ENCODE measurements around the gene TPP2.
A peak's percentile ranks its signal among the peaks of the same experiment; 100 is the strongest.

Gene TPP2

DNA sequence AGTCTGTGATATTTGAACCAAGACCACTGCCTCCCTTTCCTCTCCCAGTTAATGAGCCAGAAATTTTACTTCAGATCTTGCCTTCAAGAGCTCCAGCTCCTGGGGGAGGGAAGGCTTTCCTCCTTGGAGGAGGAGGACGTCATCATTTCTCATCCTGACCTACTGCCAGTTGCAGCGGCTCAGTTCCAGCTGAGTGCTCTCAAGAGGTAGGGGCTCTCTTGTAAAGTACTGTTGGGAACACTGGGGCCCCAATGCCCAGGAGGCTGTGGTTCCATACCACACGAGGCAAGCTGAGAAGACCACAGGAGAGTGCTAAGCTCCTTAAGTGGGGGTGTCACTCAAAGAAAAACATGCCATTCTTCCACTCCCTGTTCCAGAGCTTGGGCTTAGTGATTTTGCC lies 61.9 kb downstream of the TPP2 start:
- FAIRE-seq (no peak), DNase-seq (ENCODE audit: insufficient read length) (no peak)
- TF ChIP-seq TAF1 (IDR thresholded peaks at IDR 0.05; ENCODE audit: borderline replicate concordance, low read depth, low read length): no peak
- TF ChIP-seq POLR2A (IDR thresholded peaks at IDR 0.05; ENCODE audit: low read depth, low read length): no peak
- TF ChIP-seq POLR2AphosphoS5 (IDR thresholded peaks at IDR 0.05; ENCODE audit: low read depth, low read length): no peak

DNA sequence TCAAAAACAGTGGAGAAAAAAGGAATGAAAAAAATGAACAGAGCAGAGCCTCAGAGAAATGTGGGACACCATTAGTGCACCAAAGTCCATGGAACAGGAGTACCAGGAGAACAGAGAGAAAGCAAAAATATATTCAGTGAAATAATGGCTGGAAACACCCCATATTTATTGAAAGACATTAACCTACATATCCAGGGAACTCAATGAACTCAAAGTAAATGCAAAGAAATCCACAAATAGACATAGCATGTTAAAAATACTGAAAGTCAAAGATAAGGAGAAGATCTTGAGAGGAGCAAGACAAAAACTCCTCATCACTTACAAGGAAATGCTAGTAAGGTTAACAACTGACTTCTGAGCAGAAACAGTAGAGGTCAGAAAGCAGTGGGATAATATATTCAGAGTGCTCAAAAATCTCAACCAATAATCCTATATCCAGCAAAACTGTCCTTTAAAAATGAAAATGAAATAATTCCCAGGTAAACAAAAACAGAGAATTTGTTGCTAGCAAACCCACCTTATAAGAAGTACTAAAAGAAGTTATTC lies 62.5 kb downstream of the TPP2 start:
- DNase-seq (ENCODE audit: insufficient read length): no peak
- no peak for TF ChIP-seq POLR2AphosphoS5 (IDR thresholded peaks at IDR 0.05; ENCODE audit: low read depth, low read length)
- TF ChIP-seq TAF1 (IDR thresholded peaks at IDR 0.05; ENCODE audit: borderline replicate concordance, low read depth, low read length): no peak
- no peak for TF ChIP-seq POLR2A (IDR thresholded peaks at IDR 0.05; ENCODE audit: low read depth, low read length)
- no peak for FAIRE-seq

DNA sequence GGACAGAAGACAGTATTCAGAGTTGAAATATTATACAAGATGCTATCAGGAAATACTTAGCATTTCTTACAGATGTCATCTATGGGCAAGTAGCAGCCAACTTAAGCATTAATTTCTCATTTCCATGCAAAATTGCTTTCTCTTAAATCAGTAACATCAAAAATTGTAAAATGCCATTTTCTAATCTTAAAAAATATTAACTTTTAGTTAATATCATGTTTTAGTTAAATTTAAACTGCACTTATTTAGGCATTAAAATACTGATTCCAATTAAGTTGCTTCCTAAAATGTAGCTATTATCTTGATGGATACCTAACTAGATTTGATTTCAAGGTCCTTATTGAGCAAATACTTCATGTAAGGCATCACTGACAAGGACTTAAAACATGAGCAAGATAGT lies 70.2 kb downstream of the TPP2 start:
- TF ChIP-seq POLR2A (IDR thresholded peaks at IDR 0.05; ENCODE audit: low read depth, low read length) (no peak), POLR2AphosphoS5 (IDR thresholded peaks at IDR 0.05; ENCODE audit: low read depth, low read length) (no peak), TAF1 (IDR thresholded peaks at IDR 0.05; ENCODE audit: borderline replicate concordance, low read depth, low read length) (no peak)
- no peak for DNase-seq (ENCODE audit: insufficient read length)
- no peak for FAIRE-seq

DNA sequence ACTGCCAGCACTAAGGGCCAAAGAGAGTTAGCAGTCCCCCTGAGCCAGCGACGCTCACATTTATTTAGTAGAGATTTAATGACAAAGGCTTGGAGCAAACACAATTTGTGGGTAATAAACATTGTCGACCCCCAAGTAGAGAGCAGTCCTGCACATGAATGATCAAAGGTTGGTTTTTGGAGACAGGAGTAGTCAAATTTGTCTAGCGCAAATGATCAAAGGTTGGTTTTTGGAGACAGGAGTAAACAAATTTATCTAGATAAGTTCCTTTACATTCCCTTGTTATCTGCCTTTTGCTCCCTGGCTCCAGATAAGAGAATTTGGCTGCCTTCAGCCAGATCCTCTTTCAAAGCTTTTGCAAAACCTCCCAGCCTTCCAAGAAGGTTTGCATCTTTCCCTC lies 71.1 kb downstream of the TPP2 start:
- TF ChIP-seq POLR2AphosphoS5 (IDR thresholded peaks at IDR 0.05; ENCODE audit: low read depth, low read length) (no peak), TAF1 (IDR thresholded peaks at IDR 0.05; ENCODE audit: borderline replicate concordance, low read depth, low read length) (no peak), POLR2A (IDR thresholded peaks at IDR 0.05; ENCODE audit: low read depth, low read length) (no peak)
- no peak for FAIRE-seq
- no peak for DNase-seq (ENCODE audit: insufficient read length)

DNA sequence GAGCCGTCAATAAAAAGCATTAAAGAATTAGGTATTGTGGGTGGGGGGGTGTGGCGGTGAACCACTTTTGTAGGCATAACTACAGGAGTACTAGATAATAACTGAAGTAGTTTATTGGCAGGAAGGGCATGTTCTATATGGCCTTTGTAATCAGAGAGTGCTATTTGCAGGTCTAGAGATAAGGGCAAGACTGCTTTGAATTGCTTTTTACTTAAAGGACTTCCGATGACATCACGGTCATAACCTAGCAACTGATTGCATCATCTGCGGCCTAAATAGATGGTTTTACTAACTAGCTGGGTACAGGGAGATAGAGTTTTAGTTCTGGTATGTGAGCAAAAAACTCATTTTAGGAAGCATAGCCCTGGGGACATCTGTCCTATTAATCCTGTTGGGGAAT lies 73.3 kb downstream of the TPP2 start:
- no peak for FAIRE-seq
- DNase-seq (ENCODE audit: insufficient read length): no peak

DNA sequence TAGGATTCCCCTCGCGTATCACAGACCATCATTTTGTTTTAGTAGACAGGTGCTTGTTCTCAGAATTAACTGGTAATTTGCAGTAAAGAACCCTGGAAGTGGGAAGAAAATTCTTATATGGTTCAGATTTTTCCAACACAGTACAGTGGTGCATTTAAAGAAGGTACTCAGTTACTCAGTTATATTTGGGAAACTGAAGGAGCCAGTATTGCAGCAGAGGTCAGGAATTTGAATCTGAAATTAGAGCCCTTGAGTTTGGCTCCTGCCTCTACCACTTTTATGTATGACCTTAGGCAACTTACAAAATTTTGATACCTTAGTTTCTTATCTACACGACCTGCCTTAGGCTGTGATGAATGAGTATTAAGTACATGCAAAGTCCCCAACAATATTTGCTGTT lies 78.3 kb downstream of the TPP2 start:
- TF ChIP-seq TAF1 (IDR thresholded peaks at IDR 0.05; ENCODE audit: borderline replicate concordance, low read depth, low read length): no peak
- TF ChIP-seq POLR2AphosphoS5 (IDR thresholded peaks at IDR 0.05; ENCODE audit: low read depth, low read length): no peak
- TF ChIP-seq POLR2A (IDR thresholded peaks at IDR 0.05; ENCODE audit: low read depth, low read length): no peak
- no peak for DNase-seq (ENCODE audit: insufficient read length)
- FAIRE-seq: no peak

More for the DNA sequence above, 73.3 kb downstream of the TPP2 start:
- TF ChIP-seq POLR2AphosphoS5 (IDR thresholded peaks at IDR 0.05; ENCODE audit: low read depth, low read length): no peak
- no peak for TF ChIP-seq POLR2A (IDR thresholded peaks at IDR 0.05; ENCODE audit: low read depth, low read length)
- no peak for TF ChIP-seq TAF1 (IDR thresholded peaks at IDR 0.05; ENCODE audit: borderline replicate concordance, low read depth, low read length)

DNA sequence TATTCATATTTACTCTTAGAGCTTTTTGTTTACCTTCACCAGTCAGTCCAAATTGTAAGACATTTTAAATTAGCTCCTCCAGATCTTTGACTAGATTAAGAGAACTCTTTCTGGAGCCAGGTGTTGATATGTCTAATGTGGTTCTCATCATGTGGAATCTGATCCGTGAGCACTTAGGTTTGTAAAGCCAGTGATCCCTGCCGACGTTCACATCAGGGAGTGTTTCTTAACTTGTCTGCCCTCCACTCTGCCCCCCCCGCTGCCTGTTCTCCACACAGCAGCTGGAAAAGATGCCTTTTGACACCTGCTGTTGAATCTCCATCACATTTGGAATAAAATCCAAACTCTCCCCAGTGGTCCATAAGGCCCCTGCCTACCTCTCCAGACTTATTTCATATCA lies 80.3 kb downstream of the TPP2 start:
- DNase-seq (ENCODE audit: insufficient read length) (no peak), FAIRE-seq (no peak)
- TF ChIP-seq POLR2A (IDR thresholded peaks at IDR 0.05; ENCODE audit: low read depth, low read length): no peak
- TF ChIP-seq POLR2AphosphoS5 (IDR thresholded peaks at IDR 0.05; ENCODE audit: low read depth, low read length): no peak
- TF ChIP-seq TAF1 (IDR thresholded peaks at IDR 0.05; ENCODE audit: borderline replicate concordance, low read depth, low read length): no peak

DNA sequence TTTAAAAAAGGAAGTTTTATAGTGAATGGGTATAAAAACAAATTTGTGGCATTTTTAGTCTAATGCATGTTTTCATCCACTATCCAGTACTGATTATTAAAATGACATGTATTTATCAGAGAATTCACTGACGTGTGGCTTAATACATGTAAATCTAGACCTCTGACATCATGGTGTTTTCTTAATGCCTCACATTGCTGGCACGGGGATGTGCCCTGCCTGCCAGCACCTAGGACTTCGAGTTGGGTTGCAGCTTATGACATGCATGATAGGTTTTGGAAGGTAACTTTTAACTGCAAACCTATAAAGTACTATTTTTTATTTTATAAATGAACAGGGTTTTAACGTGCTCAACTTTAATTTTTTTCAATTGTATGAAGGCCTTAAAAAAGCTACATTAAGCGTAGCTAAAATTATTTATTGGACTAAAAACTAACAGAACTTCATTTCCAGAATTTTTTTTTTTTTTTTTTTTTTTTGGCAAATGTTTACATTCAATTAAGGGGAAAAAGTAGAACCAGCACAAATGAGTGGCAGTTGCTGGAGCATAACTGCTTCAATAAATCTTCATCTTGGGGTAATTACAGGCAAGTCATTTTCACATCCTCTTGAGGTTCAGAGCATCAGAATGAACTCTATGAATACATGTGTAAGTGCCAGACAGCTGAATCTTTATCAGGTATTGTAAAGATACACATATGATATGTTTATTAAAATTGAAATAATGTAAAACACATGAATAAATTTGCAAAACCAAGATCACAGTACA lies 81.7 kb downstream of the TPP2 start:
- no peak for DNase-seq (ENCODE audit: insufficient read length)
- TF ChIP-seq POLR2A (IDR thresholded peaks at IDR 0.05; ENCODE audit: low read depth, low read length) (no peak), TAF1 (IDR thresholded peaks at IDR 0.05; ENCODE audit: borderline replicate concordance, low read depth, low read length) (no peak), POLR2AphosphoS5 (IDR thresholded peaks at IDR 0.05; ENCODE audit: low read depth, low read length) (no peak)
- FAIRE-seq: peak; percentile 60

DNA sequence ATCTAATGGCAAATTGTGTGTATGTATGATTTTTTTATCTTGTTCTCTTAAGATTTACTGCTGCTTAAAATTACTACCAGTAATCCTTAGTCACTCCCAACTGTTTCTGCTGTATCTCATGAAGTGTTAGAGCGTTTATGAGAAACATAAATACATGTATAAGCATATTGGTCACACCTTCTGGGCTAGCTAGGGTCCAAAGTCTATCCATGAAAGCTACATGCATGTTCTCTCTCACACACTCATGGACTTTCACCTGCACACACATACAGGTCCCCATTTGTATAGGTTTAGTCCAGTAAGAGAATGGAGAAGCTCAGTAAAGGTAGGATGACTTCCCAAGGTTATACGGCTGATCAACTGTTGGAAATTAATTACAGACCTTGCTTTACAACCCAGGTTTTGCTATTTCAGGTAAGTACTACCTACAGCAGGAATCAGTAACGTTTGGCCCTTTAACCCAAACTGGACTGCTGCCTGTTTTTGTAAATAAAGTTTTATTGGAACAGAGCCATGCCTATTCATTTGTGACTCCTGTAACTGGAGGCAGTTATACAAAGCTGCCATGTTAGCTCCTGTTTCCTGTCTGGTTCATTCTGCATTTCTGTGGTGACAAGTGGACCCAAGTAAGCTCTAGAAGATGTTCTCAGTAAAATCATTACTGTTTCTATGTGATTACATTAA lies 82.8 kb downstream of the TPP2 start:
- FAIRE-seq: no peak
- DNase-seq (ENCODE audit: insufficient read length): no peak
- no peak for TF ChIP-seq TAF1 (IDR thresholded peaks at IDR 0.05; ENCODE audit: borderline replicate concordance, low read depth, low read length)
- no peak for TF ChIP-seq POLR2AphosphoS5 (IDR thresholded peaks at IDR 0.05; ENCODE audit: low read depth, low read length)
- no peak for TF ChIP-seq POLR2A (IDR thresholded peaks at IDR 0.05; ENCODE audit: low read depth, low read length)

DNA sequence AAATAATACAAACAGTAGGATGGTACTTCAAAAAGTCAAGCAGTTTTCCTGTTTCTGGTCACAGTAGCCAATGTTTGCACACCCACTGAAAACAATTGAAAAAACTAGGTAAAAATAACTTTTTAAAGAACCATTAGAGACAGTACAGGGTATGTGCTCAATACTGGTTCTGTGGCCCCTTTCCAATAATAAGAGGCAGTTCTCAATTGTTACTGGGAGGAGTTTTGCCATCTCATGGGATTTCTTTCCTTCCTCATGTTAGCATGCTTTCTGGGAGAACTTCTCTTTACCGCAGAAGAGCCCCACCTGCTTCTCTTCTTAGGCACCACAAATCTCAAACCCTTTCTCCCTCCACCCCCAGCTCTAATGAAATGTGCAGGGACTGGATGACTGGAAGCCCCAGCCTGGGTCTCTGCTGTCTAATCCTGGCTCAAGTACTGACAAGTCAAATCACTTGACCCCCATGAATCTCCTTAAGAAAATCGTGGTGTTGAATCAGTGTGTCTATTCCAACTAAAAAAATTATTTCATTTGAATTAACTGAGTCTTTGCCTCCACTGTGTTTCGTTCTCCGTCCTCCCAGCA lies 83.4 kb downstream of the TPP2 start:
- TF ChIP-seq TAF1 (IDR thresholded peaks at IDR 0.05; ENCODE audit: borderline replicate concordance, low read depth, low read length): no peak
- TF ChIP-seq POLR2AphosphoS5 (IDR thresholded peaks at IDR 0.05; ENCODE audit: low read depth, low read length): no peak
- TF ChIP-seq POLR2A (IDR thresholded peaks at IDR 0.05; ENCODE audit: low read depth, low read length): no peak
- FAIRE-seq: no peak
- DNase-seq (ENCODE audit: insufficient read length): no peak

All from GM12892 (cell line).